Rectal smooth muscle tissue (tissue), 1 donor: ENCODE data around the gene OR9Q1.
A peak's percentile ranks its signal among the peaks of the same experiment; 100 is the strongest.

ENCODE experiments used
- H3K27ac ChIP-seq: one replicate; pipeline ENCODE4 v1.7.0; 2013; ENCODE audit warnings: low read depth, low read length, inconsistent platforms
- H3K27me3 ChIP-seq: one replicate; pipeline ENCODE4 v1.7.0; 2013; ENCODE audit warnings: low read length; ENCODE audit not compliant: control insufficient read depth, insufficient read depth
- H3K36me3 ChIP-seq: one replicate; pipeline ENCODE4 v1.7.0; 2013; ENCODE audit warnings: low read length; ENCODE audit not compliant: control insufficient read depth, insufficient read depth
- H3K4me1 ChIP-seq: one replicate; pipeline ENCODE4 v1.7.0; 2013; ENCODE audit warnings: low read length; ENCODE audit not compliant: control insufficient read depth, insufficient read depth
- H3K4me3 ChIP-seq: one replicate; pipeline ENCODE4 v1.7.0; 2013; ENCODE audit warnings: low read length
- H3K9ac ChIP-seq: one replicate; pipeline ENCODE4 v1.7.0; 2013; ENCODE audit warnings: low read length

OR9Q1 gene

GRCh38 chr11:58046231-58046630 is 22.6 kb downstream of the OR9Q1 start:
- Histone ChIP-seq H3K36me3 (no peaks in the 10 kb centered on the region), H3K27me3 (no peaks in the 10 kb centered on the region), H3K4me3 (no peak overlapping the region), H3K27ac (no peak overlapping the region), H3K9ac (no peak overlapping the region), H3K4me1 (no peaks in the 10 kb centered on the region)

GRCh38 chr11:58047818-58048217 is 24.1 kb downstream of the OR9Q1 start:
- H3K36me3 ChIP-seq = no peaks in the 10 kb centered on the region
- no peaks in the 10 kb centered on the region for H3K4me1 ChIP-seq
- no peaks in the 10 kb centered on the region for H3K27me3 ChIP-seq
- no peak overlapping the region for H3K4me3 ChIP-seq
- no peak overlapping the region for H3K9ac ChIP-seq
- H3K27ac ChIP-seq = no peak overlapping the region

DNA sequence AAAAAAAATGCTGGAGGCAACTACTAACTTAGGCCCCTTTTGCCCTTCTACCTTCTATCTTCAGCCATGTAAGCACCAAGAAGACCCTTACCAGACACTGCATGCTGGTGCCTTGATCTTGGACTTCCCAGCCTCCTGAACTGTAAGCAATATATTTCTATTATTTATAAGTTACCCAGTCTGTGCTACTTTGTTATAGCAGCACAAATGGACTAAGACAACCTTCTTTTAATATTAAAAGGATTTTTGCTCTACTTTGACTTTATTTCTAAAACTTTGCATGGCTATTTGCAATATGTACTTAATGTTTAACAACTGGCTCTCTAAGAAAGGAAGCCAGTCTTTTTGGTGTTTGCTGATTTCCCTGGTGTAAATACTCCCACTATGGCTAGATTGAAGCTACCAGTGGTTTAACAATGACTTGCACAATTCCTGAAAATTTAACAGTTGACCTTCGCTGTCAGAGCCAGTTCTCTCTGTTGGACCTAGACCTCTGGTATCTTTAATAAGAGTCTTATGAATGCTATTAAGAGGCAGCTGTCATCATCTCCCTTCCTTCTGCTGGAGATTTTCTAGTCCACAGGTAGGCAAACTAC is 32.2 kb downstream of the OR9Q1 start:
- no peaks in the 10 kb centered on the region for H3K27me3 ChIP-seq
- no peaks in the 10 kb centered on the region for H3K36me3 ChIP-seq
- no peak overlapping the region for H3K4me3 ChIP-seq
- H3K4me1 ChIP-seq = peaks cover 7% of the 10 kb centered on the region
- no peak overlapping the region for H3K27ac ChIP-seq
- no peak overlapping the region for H3K9ac ChIP-seq

DNA sequence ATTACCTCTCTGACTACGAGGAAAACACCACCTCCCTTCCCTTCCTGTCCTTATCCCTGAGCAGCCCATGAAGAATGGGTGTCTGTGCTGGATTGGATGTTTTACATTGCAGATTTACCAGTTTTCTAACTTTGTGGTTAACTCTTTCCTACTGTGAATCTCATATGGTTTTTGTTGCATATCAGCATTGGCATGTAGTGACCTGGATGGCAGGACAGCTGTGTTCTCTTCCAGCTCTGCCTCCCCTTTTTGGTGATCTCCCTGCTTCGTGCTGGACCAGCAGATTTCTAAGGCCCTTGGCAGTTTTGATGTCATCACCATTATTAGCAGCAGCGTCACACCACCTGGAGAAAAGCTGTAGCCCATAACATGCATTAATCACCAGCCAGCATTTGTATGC is 33.8 kb downstream of the OR9Q1 start:
- peaks cover 7% of the 10 kb centered on the region for H3K4me1 ChIP-seq

DNA sequence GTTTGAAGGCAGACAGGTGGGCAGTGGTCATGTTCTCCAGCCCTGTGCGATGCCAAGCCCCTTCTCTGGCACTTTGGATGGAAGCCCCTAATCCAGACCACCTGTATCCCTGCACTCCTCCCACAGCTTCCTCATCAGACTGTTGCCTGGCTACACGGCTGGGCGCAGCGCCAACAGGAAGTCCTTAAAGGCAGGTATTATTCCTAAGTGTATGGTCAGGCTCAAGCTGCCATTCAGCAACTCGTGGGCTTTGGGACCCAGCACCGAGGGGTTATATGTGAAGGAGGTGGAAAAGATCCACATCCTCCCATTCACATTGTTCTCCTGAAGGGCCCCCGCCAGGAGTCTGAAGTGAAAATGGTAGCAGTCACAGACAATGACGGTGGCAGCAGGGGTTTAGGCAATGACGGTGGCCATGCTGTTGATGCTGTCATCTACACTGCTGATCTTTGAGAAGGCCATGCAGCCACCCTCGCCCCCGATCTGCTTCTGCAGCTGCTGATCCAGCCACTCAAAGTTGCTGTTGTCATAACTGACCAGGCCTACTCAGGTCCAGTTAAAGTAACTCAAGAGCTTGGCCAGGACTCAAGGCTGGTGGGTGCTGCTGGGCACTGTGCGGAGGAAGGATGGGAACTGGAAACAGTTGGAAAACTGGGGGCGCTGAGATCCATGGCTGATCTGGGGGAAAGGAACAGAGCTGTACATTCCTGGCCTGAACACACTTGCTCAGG is 34.8 kb downstream of the OR9Q1 start:
- no peak overlapping the region for H3K9ac ChIP-seq
- peak overlapping the region; percentile 63 for H3K27ac ChIP-seq
- no peaks in the 10 kb centered on the region for H3K27me3 ChIP-seq
- peaks cover 7% of the 10 kb centered on the region for H3K4me1 ChIP-seq
- peak overlapping the region; percentile 28 for H3K4me3 ChIP-seq
- H3K36me3 ChIP-seq = no peaks in the 10 kb centered on the region

More for the DNA sequence above, 33.8 kb downstream of the OR9Q1 start:
- Histone ChIP-seq H3K27me3 (no peaks in the 10 kb centered on the region), H3K36me3 (no peaks in the 10 kb centered on the region), H3K9ac (no peak overlapping the region), H3K4me3 (no peak overlapping the region), H3K27ac (no peak overlapping the region)

DNA sequence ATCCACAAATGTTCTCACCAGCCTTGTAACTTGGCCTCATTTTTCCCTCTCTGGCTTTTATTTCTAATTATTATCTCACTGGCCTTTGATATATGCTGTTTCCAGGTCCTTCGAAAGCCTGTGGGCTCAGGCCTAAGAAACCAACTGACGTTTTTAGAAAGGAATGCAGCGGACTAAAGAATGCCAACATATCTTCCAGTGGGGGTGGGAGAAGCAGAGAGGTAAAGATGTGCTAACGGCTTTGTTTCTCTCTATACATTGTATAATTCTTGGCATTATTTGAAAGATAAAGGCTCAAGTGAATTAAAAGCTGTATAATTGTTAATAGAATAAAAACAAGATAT is 35.3 kb downstream of the OR9Q1 start:
- peaks cover 7% of the 10 kb centered on the region for H3K4me1 ChIP-seq
- H3K36me3 ChIP-seq = no peaks in the 10 kb centered on the region
- no peak overlapping the region for H3K9ac ChIP-seq
- no peak overlapping the region for H3K4me3 ChIP-seq
- no peaks in the 10 kb centered on the region for H3K27me3 ChIP-seq
- H3K27ac ChIP-seq = peak overlapping the region; percentile 63

GRCh38 chr11:58060535-58060934 is 36.9 kb downstream of the OR9Q1 start:
- no peak overlapping the region for H3K9ac ChIP-seq
- no peaks in the 10 kb centered on the region for H3K36me3 ChIP-seq
- no peak overlapping the region for H3K4me3 ChIP-seq
- peaks cover 7% of the 10 kb centered on the region for H3K4me1 ChIP-seq
- H3K27me3 ChIP-seq = no peaks in the 10 kb centered on the region
- no peak overlapping the region for H3K27ac ChIP-seq

DNA sequence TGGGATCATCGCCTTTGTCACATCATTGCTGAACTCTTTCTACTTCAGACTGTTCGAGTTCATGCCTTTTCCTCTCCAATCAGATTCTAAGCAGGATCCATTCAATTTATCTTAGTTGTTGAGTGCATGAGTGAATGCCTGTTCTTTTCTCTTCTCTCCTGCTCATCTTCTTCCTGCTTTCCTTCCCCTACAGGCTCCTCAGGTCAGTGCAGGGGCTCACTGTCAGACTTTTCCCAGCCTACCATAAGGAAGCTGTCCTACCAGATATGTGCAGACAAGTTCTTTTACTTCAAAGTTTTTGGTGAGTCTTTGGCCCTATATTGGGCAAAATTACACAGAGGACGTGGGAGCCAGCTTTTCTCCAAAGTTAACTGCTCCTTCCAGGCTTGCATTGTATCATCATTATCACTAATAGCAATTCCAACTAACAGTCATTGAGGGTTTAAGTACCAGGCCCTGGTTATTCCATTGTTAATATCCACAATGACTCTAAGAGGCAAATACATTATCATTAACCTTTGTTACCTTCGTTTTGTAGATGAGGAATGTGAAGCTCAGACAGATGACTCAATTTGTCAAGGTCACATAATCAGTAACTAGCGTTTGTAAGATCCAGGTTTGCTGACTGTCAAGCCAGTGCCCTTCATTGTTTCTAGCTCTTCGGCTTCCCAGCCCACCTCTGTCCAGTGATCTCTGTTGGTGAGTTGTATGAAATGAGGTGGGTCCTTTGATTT is 37.4 kb downstream of the OR9Q1 start:
- Histone ChIP-seq H3K27ac (no peak overlapping the region), H3K4me1 (peaks cover 7% of the 10 kb centered on the region), H3K36me3 (no peaks in the 10 kb centered on the region), H3K4me3 (no peak overlapping the region), H3K27me3 (no peaks in the 10 kb centered on the region), H3K9ac (no peak overlapping the region)

- Histone ChIP-seq H3K4me3 (no peak overlapping the region), H3K27me3 (no peaks in the 10 kb centered on the region), H3K27ac (no peak overlapping the region), H3K9ac (no peak overlapping the region), H3K36me3 (no peaks in the 10 kb centered on the region), H3K4me1 (peaks cover 7% of the 10 kb centered on the region)
Observed at GRCh38 chr11:58061813-58062212, 38.1 kb downstream of the OR9Q1 start.

DNA sequence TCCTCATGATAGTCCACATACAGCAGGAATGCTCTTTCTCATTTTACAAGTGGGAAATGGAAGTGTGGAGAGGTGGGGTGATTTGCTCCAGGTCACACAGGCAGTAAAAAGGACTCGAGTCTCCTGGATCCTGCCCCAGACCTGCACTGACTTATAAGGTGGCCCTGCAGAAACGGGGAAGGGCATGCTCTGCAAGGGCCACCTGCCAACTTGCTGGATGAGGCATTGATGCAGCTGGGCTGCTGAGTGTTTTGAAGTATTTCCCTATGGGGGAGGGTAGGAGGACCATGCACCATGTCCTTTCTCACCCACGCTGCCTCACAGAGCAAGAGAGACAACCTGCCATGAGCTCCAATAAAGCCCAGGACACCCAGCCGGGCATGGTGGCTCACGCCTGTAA is 44.0 kb downstream of the OR9Q1 start:
- no peaks in the 10 kb centered on the region for H3K27me3 ChIP-seq
- H3K9ac ChIP-seq = no peak overlapping the region
- no peak overlapping the region for H3K27ac ChIP-seq
- no peak overlapping the region for H3K4me3 ChIP-seq
- no peaks in the 10 kb centered on the region for H3K36me3 ChIP-seq
- H3K4me1 ChIP-seq = no peaks in the 10 kb centered on the region

DNA sequence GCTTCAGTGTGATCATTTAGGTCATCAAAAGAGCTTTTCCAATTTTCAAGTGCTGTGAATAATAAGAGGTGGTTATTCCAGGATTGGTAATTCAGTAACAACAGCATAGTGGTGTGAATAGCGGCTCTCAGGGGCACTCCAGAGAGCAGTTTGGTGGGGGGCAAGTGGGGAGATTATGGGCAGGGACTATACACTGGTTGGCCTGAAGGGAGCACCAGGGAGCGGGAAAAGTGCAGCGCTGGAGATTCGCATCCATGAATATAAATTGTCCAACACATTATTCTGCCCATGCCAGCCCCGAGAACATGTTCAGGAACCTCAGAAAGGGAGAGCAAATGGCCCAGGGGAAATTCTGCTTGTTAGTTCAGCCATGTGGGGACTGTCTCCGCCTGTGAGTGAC is 45.0 kb downstream of the OR9Q1 start:
- H3K36me3 ChIP-seq = no peaks in the 10 kb centered on the region
- no peak overlapping the region for H3K4me3 ChIP-seq
- no peaks in the 10 kb centered on the region for H3K4me1 ChIP-seq
- no peak overlapping the region for H3K9ac ChIP-seq
- H3K27ac ChIP-seq = no peak overlapping the region
- no peaks in the 10 kb centered on the region for H3K27me3 ChIP-seq

DNA sequence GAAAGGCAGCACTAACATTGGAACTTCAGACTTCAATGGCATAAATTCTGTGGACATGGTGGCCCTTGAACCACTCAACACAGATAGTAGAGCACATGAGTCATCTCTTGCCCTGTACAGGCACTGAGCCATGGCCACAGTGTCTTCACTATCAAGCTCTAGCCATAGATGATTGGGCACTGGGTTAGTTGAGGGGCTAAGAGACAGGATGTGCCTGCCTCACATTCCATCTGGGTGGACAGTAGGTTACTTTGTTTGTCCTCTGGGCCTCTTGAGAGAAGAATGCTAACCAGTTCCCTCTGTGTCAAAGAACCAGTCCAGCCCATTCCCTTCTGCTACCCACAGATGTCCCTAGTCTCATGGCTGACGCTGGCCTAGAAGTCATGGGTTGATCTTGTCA is 46.9 kb downstream of the OR9Q1 start:
- Histone ChIP-seq H3K9ac (no peak overlapping the region), H3K27ac (no peak overlapping the region), H3K4me3 (no peak overlapping the region), H3K4me1 (no peaks in the 10 kb centered on the region), H3K36me3 (no peaks in the 10 kb centered on the region), H3K27me3 (no peaks in the 10 kb centered on the region)

GRCh38 chr11:58075781-58076180 is 52.1 kb downstream of the OR9Q1 start:
- Histone ChIP-seq H3K4me1 (no peaks in the 10 kb centered on the region), H3K27ac (no peak overlapping the region), H3K9ac (no peak overlapping the region), H3K27me3 (no peaks in the 10 kb centered on the region), H3K36me3 (no peaks in the 10 kb centered on the region), H3K4me3 (no peak overlapping the region)
